Prostate gland (tissue), 2 donors: Measurements from ENCODE around the gene AVEN. TPM values are rescaled to one million over a fixed set of nuclear protein-coding genes. Genes with fewer than 3 reads are reported as not detected.
A peak's percentile ranks its signal among the peaks of the same experiment; 100 is the strongest.

Experiments
- DNase-seq: peaks from one replicate; pipeline ENCODE4 v3.0.0-alpha.2; 2019; ENCODE audit warnings: low spot score
- H3K27ac ChIP-seq, 2 donors: fragments of 200-600 bp; sonication (generic); 2 replicates each; pipeline ENCODE4 v1.5.1; 2017 to 2019
- H3K27me3 ChIP-seq: fragments of 200-600 bp; sonication (generic); replicated peaks from 2 replicates; pipeline ENCODE4 v1.5.1; 2019; ENCODE audit not compliant: insufficient read depth
- H3K36me3 ChIP-seq, 2 donors: fragments of 200-600 bp; sonication (generic); 1 replicate in 1 of 2; 2 replicates in 1 of 2; pipeline versions ENCODE4 v1.5.1 to v1.8.1; 2017 to 2019
- H3K4me1 ChIP-seq: fragments of 200-600 bp; sonication (generic); replicated peaks from 2 replicates; pipeline ENCODE4 v1.5.1; 2019
- H3K4me3 ChIP-seq, 2 donors: fragments of 200-600 bp; sonication (generic); 2 replicates each; pipeline ENCODE4 v1.5.1; 2017 to 2019
- H3K9me3 ChIP-seq: fragments of 200-600 bp; sonication (generic); 2 replicates; pipeline ENCODE4 v1.5.1; 2017
- CTCF ChIP-seq, 4 experiments: fragments of 200-600 bp in 2 of 4; fragments of 450-650 bp in 2 of 4; sonication (generic) in 2 of 4; IDR thresholded peaks; 1 replicate in 3 of 4; 2 replicates in 1 of 4; pipeline ENCODE4 v1.5.1; 2016 to 2019; ENCODE audit warnings: antibody characterized with exemption in 4 of 4, mild to moderate bottlenecking in 2 of 4, moderate library complexity in 2 of 4
- POLR2A ChIP-seq: fragments of 450-650 bp; IDR thresholded peaks from one replicate; pipeline ENCODE4 v1.6.1; 2016; ENCODE audit warnings: antibody characterized with exemption, mild to moderate bottlenecking
- POLR2AphosphoS5 ChIP-seq: sonication (generic); formaldehyde crosslinking; IDR thresholded peaks from one replicate; pipeline ENCODE4 v1.6.1; 2017; ENCODE audit warnings: antibody characterized with exemption
- WGBS: methylation state at CpG from one replicate; pipeline ENCODE4 v1.1.5; 2018; 5-methylcytosine and 5-hydroxymethylcytosine counted together
- intact Hi-C: fragments of 100-400 bp; cut with DNase I; formaldehyde crosslinking; loops from one replicate; pipeline ENCODE4 v1.14.2; 2022
- total RNA-seq, 2 donors: library from RNA; depleted of rRNA; stranded (reverse); fragments of >200 nt; gene quantifications; one replicate each; pipeline ENCODE4 v1.1.0, GENCODE V29; 2016

The AVEN gene
- total RNA-seq, 2 donors from 2014 or later = 11.9 to 21.6 TPM

GRCh38 chr15:33968821-33969220, 70.2 kb downstream of the AVEN start:
- intact Hi-C loops = loop anchor here (10.0 kb wide), 1 partner anchor 234 kb away; no protein-coding TSS in a partner anchor
- H3K36me3 ChIP-seq = no peaks in the 10 kb centered on the region
- DNase-seq = no peak
- H3K4me1 ChIP-seq = no peaks in the 10 kb centered on the region
- no peak overlapping the region for H3K4me3 ChIP-seq
- no peak for TF ChIP-seq POLR2A
- no peak for TF ChIP-seq CTCF (IDR thresholded peaks at IDR 0.05)
- TF ChIP-seq POLR2AphosphoS5 = no peak
- no peaks in the 10 kb centered on the region for H3K27me3 ChIP-seq
- H3K27ac ChIP-seq = no peak overlapping the region
- 41% methylated on average over 3 of the region's 3 CpGs for WGBS
- H3K9me3 ChIP-seq = no peaks in the 10 kb centered on the region

DNA sequence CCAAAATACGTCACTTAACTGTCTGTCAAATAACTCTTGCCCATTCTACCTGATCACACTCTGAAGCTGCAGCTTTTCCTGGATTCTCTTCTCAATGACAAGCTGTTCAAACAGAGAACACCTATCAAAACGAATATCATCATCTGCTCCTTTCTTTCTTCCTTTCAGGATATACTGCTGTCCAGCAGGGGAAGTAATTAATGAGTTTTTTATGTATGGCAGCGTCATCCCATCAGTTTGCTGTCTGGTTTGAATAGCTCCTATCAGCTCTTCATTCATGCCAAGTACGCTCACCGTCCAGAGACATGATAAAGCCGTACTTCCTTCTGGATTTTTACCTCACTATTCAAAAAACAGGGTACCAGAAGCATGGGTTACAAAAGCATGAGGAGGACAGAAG, 70.8 kb downstream of the AVEN start, which contains the start of gene CHRM5:
TSS of gene CHRM5 (plus strand) at position 274 of the 400 bp plus-strand sequence. CDS start 94,221 bp downstream, outside the sequence.
- no peak for TF ChIP-seq POLR2A
- Histone ChIP-seq H3K4me3 (no peak within 1 kb of the TSS), H3K9me3 (no peaks in the 10 kb centered on the region), H3K36me3 (no peaks in the 10 kb centered on the region), H3K27me3 (no peaks in the 10 kb centered on the region), H3K27ac (no peak within 1 kb of the TSS), H3K4me1 (no peaks in the 10 kb centered on the region)
- DNase-seq = no peak
- WGBS = 44% methylated on average over 6 of the region's 6 CpGs
- intact Hi-C loops = loop anchor here (10.0 kb wide), 1 partner anchor 233 kb away; no protein-coding TSS in a partner anchor

DNA sequence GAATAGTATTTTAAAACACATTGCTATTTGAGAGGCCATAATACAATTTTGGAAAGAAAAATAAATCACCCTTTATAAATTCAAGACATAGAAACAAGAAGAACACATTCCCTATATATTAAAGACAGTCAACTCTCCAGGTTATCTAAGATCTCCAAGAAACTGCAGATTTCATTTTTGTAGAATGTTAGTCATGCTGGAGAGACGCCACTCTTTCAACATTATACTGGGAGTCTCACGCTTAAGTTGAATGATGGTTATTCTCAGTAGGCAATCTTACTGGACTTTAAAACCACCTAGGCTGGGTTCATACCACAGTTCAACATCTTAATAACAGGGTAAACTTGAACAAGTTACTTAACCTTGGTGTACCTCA, 74.4 kb downstream of the AVEN start:
- H3K36me3 ChIP-seq = no peaks in the 10 kb centered on the region
- no peaks in the 10 kb centered on the region for H3K4me1 ChIP-seq
- TF ChIP-seq CTCF (IDR thresholded peaks at IDR 0.05) (no peak), POLR2AphosphoS5 (no peak)
- no peak for DNase-seq
- intact Hi-C loops = loop anchor here (10.0 kb wide), 1 partner anchor 230 kb away; no protein-coding TSS in a partner anchor
- no peaks in the 10 kb centered on the region for H3K9me3 ChIP-seq
- H3K27ac ChIP-seq = no peak overlapping the region
- no peak overlapping the region for H3K4me3 ChIP-seq
- H3K27me3 ChIP-seq = no peaks in the 10 kb centered on the region
- 90% methylated on average over 2 of the region's 2 CpGs for WGBS

DNA sequence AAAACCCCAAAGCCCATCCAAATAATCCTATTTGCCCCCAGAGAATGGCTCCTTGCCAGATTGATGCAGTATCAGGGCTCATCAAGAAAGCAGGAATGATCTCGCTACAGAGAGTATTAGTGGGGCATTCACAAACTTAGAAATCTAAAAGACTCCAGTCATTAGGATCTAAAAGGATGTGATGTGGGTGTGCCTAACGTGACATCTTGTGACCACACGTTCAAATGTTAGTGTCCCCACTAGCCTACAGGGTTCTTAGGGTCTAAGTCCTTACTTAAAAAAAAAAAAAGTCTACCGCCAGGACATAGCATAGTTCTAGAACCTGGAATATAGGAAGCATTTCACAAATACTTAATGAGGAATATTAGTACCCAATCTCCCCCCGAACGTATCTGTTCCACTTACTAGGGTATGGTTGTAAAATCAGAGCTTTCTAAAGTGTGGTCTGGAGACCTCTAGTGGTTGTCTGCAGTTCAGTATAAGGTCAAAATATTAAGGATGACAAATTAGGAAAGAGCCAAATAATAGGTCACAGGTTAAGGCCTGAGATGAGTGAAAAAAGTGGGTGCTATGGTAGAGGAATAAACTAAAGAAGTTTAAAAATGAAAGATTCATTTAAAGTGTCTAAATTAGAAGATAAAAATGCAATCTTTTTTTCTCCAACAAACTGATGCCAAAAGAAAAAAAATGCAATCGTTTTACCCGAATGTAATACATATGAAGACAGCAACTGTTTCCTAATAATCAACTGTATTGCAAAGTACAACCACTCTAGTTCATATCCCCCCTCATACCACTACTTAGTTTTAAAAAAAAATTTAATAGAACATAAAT, 75.0 kb downstream of the AVEN start:
- Histone ChIP-seq H3K27ac (no peak overlapping the region), H3K4me3 (no peak overlapping the region), H3K4me1 (no peaks in the 10 kb centered on the region), H3K27me3 (no peaks in the 10 kb centered on the region), H3K9me3 (no peaks in the 10 kb centered on the region), H3K36me3 (no peaks in the 10 kb centered on the region)
- 55% methylated on average over 8 of the region's 8 CpGs for WGBS
- no peak for TF ChIP-seq POLR2AphosphoS5
- no peak for TF ChIP-seq POLR2A
- TF ChIP-seq CTCF (IDR thresholded peaks at IDR 0.05) = peak in 3 of 4 experiments; percentile 24 to 48 (median 41)
- no peak for DNase-seq
- intact Hi-C loops = loop anchor here (10.0 kb wide), 1 partner anchor 229 kb away; no protein-coding TSS in a partner anchor

GRCh38 chr15:33960549-33960935, 78.5 kb downstream of the AVEN start:
- TF ChIP-seq POLR2A (no peak), CTCF (IDR thresholded peaks at IDR 0.05) (no peak), POLR2AphosphoS5 (no peak)
- Histone ChIP-seq H3K4me1 (no peaks in the 10 kb centered on the region), H3K27ac (no peak overlapping the region), H3K36me3 (no peaks in the 10 kb centered on the region), H3K27me3 (no peaks in the 10 kb centered on the region), H3K4me3 (no peak overlapping the region), H3K9me3 (no peaks in the 10 kb centered on the region)
- intact Hi-C loops = loop anchor here (10.0 kb wide), 1 partner anchor 226 kb away; no protein-coding TSS in a partner anchor
- 81% methylated on average over 3 of the region's 3 CpGs for WGBS
- no peak for DNase-seq
